DND-41 (cell line): Measurements from ENCODE around the gene SMG6.

Experiments used
- ATAC-seq: fragments of 200-7000 bp; cut with Tn5 transposase; 3 replicates; pipeline ENCODE4 v1.9.1; 2021; ENCODE audit warnings: low read depth; ENCODE audit not compliant: insufficient read depth
- DNase-seq: peaks from one replicate; pipeline ENCODE4 v3.0.0-alpha.2; 2020
- H2AFZ ChIP-seq: 2 replicates; pipeline ENCODE4 v1.6.0; 2012; ENCODE audit warnings: low read depth, low read length
- H3K27ac ChIP-seq: 2 replicates; pipeline ENCODE4 v1.5.1; 2012; ENCODE audit warnings: low read length, inconsistent platforms
- H3K27me3 ChIP-seq: fragments of 200-600 bp; sonication (generic); 2 replicates; pipeline ENCODE4 v1.6.0; 2012; ENCODE audit warnings: low read length, mild to moderate bottlenecking, inconsistent platforms; ENCODE audit not compliant: insufficient read depth, poor library complexity
- H3K36me3 ChIP-seq: 2 replicates; pipeline ENCODE4 v1.5.1; 2012; ENCODE audit warnings: low read length, inconsistent platforms; ENCODE audit not compliant: insufficient read depth
- H3K4me1 ChIP-seq: 2 replicates; pipeline ENCODE4 v1.5.1; 2012; ENCODE audit warnings: mild to moderate bottlenecking, low read length; ENCODE audit not compliant: insufficient read depth
- H3K4me2 ChIP-seq: 2 replicates; pipeline ENCODE4 v1.6.0; 2012; ENCODE audit warnings: mild to moderate bottlenecking, moderate library complexity, low read length, inconsistent platforms; ENCODE audit not compliant: insufficient read depth
- H3K4me3 ChIP-seq, 2 experiments: fragments of 200-600 bp in 1 of 2; shearing (Covaris generic) in 1 of 2; 2 replicates each; pipeline ENCODE4 v1.5.1; 2012 to 2016; ENCODE audit warnings: inconsistent platforms in 2 of 2, low read length in 2 of 2, mild to moderate bottlenecking in 2 of 2, low read depth in 1 of 2, moderate library complexity in 1 of 2
- H3K79me2 ChIP-seq: 2 replicates; pipeline ENCODE4 v1.6.0; 2012; ENCODE audit warnings: low read length, inconsistent platforms; ENCODE audit not compliant: insufficient read depth
- H3K9ac ChIP-seq: 2 replicates; pipeline ENCODE4 v1.6.0; 2012; ENCODE audit warnings: low read depth, mild to moderate bottlenecking, inconsistent platforms, low read length, moderate library complexity
- H3K9me3 ChIP-seq: 2 replicates; pipeline ENCODE4 v1.5.1; 2012; ENCODE audit warnings: low read length, moderate library complexity, mild to moderate bottlenecking, inconsistent platforms; ENCODE audit not compliant: insufficient read depth, severe bottlenecking
- H4K20me1 ChIP-seq: 2 replicates; pipeline ENCODE4 v1.6.0; 2012; ENCODE audit warnings: low read length; ENCODE audit not compliant: insufficient read depth
- CTCF ChIP-seq: IDR thresholded peaks from 2 replicates; pipeline ENCODE4 v1.5.1; 2012; ENCODE audit warnings: borderline replicate concordance, low read length, moderate library complexity, mild to moderate bottlenecking; ENCODE audit not compliant: poor library complexity, severe bottlenecking; ENCODE audit errors: extremely low read depth
- EZH2 ChIP-seq: IDR thresholded peaks from 3 replicates; pipeline ENCODE4 v1.6.1; 2012; ENCODE audit warnings: borderline replicate concordance, low read depth, mild to moderate bottlenecking, moderate library complexity, low read length, inconsistent platforms; ENCODE audit not compliant: severe bottlenecking

Gene SMG6

GRCh38 chr17:2076087-2076984 is 227.2 kb downstream of the SMG6 start:
- no peaks in the 10 kb centered on the region for H4K20me1 ChIP-seq
- TF ChIP-seq CTCF (no peak), EZH2 (no peak)
- H3K27ac ChIP-seq, result no peak overlapping the region
- H3K27me3 ChIP-seq, result no peaks in the 10 kb centered on the region
- no peaks in the 10 kb centered on the region for H3K9me3 ChIP-seq
- DNase-seq (no peak), ATAC-seq (no peak)
- H3K36me3 ChIP-seq, result peaks cover 74% of the 10 kb centered on the region
- H3K4me2 ChIP-seq, result no peak overlapping the region
- no peak overlapping the region for H3K9ac ChIP-seq
- no peaks in the 10 kb centered on the region for H3K4me1 ChIP-seq
- no peak overlapping the region for H3K4me3 ChIP-seq
- H3K79me2 ChIP-seq, result no peaks in the 10 kb centered on the region
- H2AFZ ChIP-seq, result no peak overlapping the region

- TF ChIP-seq CTCF (no peak), EZH2 (no peak)
- Histone ChIP-seq H3K27me3 (no peaks in the 10 kb centered on the region), H4K20me1 (no peaks in the 10 kb centered on the region), H3K9ac (no peak overlapping the region), H3K4me1 (no peaks in the 10 kb centered on the region), H3K4me3 (no peak overlapping the region), H3K36me3 (peaks cover 76% of the 10 kb centered on the region), H3K79me2 (no peaks in the 10 kb centered on the region), H3K4me2 (no peak overlapping the region), H3K27ac (no peak overlapping the region), H2AFZ (no peak overlapping the region), H3K9me3 (no peaks in the 10 kb centered on the region)
- no peak for ATAC-seq
- DNase-seq, result no peak
Measured at GRCh38 chr17:2075336-2076086, 228.1 kb downstream of the SMG6 start.

GRCh38 chr17:2074919-2075318 is 228.7 kb downstream of the SMG6 start:
- H3K36me3 ChIP-seq, result peaks cover 74% of the 10 kb centered on the region
- no peak for TF ChIP-seq CTCF
- no peak for TF ChIP-seq EZH2
- H3K79me2 ChIP-seq, result no peaks in the 10 kb centered on the region
- no peak overlapping the region for H3K4me3 ChIP-seq
- DNase-seq (no peak), ATAC-seq (no peak; the same call in 2 of the 3 replicates)
- H3K9ac ChIP-seq, result no peak overlapping the region
- H3K4me2 ChIP-seq, result no peak overlapping the region
- no peak overlapping the region for H2AFZ ChIP-seq
- H3K27ac ChIP-seq, result no peak overlapping the region
- no peaks in the 10 kb centered on the region for H3K27me3 ChIP-seq
- no peaks in the 10 kb centered on the region for H3K4me1 ChIP-seq
- H4K20me1 ChIP-seq, result no peaks in the 10 kb centered on the region
- no peaks in the 10 kb centered on the region for H3K9me3 ChIP-seq
